Sigmoid colon (tissue), 4 donors: ENCODE results near the gene SULT2B1.

Experiments used
- CTCF ChIP-seq, 4 experiments: fragments of 450-650 bp in 3 of 4; fragments of 200-600 bp in 1 of 4; IDR thresholded peaks; one replicate each; pipeline ENCODE4 v1.5.1; 2016 to 2019; ENCODE audit warnings: antibody characterized with exemption in 4 of 4, mild to moderate bottlenecking in 3 of 4, moderate library complexity in 2 of 4
- EP300 ChIP-seq, 4 donors: sonication (generic); formaldehyde crosslinking; IDR thresholded peaks; one replicate each; pipeline ENCODE4 v1.6.1; 2017; ENCODE audit warnings: antibody characterized with exemption in 4 of 4
- POLR2A ChIP-seq, 2 donors: fragments of 450-650 bp; IDR thresholded peaks; one replicate each; pipeline ENCODE4 v1.6.1; 2016; ENCODE audit warnings: antibody characterized with exemption in 2 of 2, mild to moderate bottlenecking in 2 of 2, moderate library complexity in 2 of 2

- TF ChIP-seq CTCF (IDR thresholded peaks at IDR 0.05) (no peak), POLR2A (IDR thresholded peaks at IDR 0.05) (no peak), EP300 (IDR thresholded peaks at IDR 0.05) (no peak)
Measured at GRCh38 chr19:48627201-48627864, 75.4 kb downstream of the SULT2B1 start.
